HG02642 (cell line): ENCODE data around the gene CKAP2.
A peak's percentile ranks its signal among the peaks of the same experiment; 100 is the strongest.
"Not testable (repeated sequence)": the region's sequence is repeated elsewhere in the genome, so short reads cannot be mapped to it uniquely, and the experiment has no call there.

ENCODE experiments used
- ATAC-seq: cut with Tn5 transposase; IDR thresholded peaks from one replicate; pipeline ENCODE4 v1.9.1; 2021; ENCODE audit warnings: mild to moderate bottlenecking; ENCODE audit not compliant: unreplicated experiment, poor library complexity

Gene CKAP2

GRCh38 chr13:52454820-52455676 lies at the start of gene CKAP2:
Gene CKAP2 (plus strand): TSS chr13:52455478. CDS start chr13:52455557, 79 bp downstream.
- peak; percentile 83 for ATAC-seq

- ATAC-seq: peak; percentile 66
These were observed 49.3 kb upstream of the CKAP2 start, which contains the start of gene THSD1 for GRCh38 chr13:52405767-52406494. Gene THSD1 (minus strand): TSS chr13:52406172. CDS start chr13:52402600, 3,572 bp downstream.

- ATAC-seq: no peak
These were observed 48.6 kb upstream of the CKAP2 start for GRCh38 chr13:52406629-52407028.

GRCh38 chr13:52407436-52407835 lies 47.8 kb upstream of the CKAP2 start:
- not testable (repeated sequence) for ATAC-seq

- not testable (repeated sequence) for ATAC-seq
These were observed 47.1 kb upstream of the CKAP2 start for GRCh38 chr13:52408071-52408658.

- ATAC-seq: peak; percentile 98
These were observed 43.6 kb upstream of the CKAP2 start for GRCh38 chr13:52411629-52412028.

GRCh38 chr13:52412128-52412527 lies 43.1 kb upstream of the CKAP2 start:
- ATAC-seq: no peak

- ATAC-seq: no peak
These were observed 41.2 kb upstream of the CKAP2 start for GRCh38 chr13:52414051-52414450.

GRCh38 chr13:52414963-52415362 lies 40.3 kb upstream of the CKAP2 start:
- ATAC-seq: no peak

GRCh38 chr13:52419080-52419479 lies 36.2 kb upstream of the CKAP2 start:
- ATAC-seq: no peak

- no peak for ATAC-seq
These were observed 34.1 kb upstream of the CKAP2 start for GRCh38 chr13:52421216-52421615.

- no peak for ATAC-seq
These were observed 27.0 kb upstream of the CKAP2 start for GRCh38 chr13:52428295-52428694.

- no peak for ATAC-seq
These were observed 22.8 kb upstream of the CKAP2 start for GRCh38 chr13:52432456-52432855.

GRCh38 chr13:52446265-52446664 lies 9.0 kb upstream of the CKAP2 start:
- no peak for ATAC-seq

GRCh38 chr13:52447354-52447753 lies 7.9 kb upstream of the CKAP2 start:
- ATAC-seq: no peak

- no peak for ATAC-seq
These were observed 7.3 kb upstream of the CKAP2 start for GRCh38 chr13:52447815-52448552.

GRCh38 chr13:52449331-52450011 lies 5.8 kb upstream of the CKAP2 start:
- ATAC-seq: peak; percentile 1

- peak; percentile 69 for ATAC-seq
These were observed 5.1 kb upstream of the CKAP2 start, which contains the start of gene VPS36 for GRCh38 chr13:52450012-52450792. Gene VPS36 (minus strand): TSS chr13:52450634. CDS start chr13:52450594, 40 bp downstream.

- no peak for ATAC-seq
These were observed 4.5 kb upstream of the CKAP2 start for GRCh38 chr13:52450793-52451116.
